Measurements from ENCODE around the gene NUP107.

DNA sequence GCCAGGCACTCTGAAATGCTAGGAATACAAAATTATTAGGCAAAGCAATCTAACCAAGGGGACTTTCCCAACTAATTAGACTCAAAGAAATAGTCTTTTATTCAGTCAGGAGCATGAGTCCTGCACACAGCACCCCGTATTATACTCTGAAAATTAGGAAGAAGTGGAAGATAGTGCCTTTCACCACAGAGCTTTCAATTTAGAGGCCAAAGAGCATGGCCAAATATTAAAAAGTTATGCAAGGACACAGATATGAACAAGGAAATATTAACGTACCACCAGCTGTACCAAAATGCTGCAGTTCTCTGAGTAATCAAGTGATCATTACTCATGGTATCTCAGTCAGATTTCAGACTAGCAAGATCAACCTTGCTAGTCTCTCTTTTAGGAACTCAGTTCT lies 98.6 kb downstream of the NUP107 start:
- TF ChIP-seq, protein P1, sequence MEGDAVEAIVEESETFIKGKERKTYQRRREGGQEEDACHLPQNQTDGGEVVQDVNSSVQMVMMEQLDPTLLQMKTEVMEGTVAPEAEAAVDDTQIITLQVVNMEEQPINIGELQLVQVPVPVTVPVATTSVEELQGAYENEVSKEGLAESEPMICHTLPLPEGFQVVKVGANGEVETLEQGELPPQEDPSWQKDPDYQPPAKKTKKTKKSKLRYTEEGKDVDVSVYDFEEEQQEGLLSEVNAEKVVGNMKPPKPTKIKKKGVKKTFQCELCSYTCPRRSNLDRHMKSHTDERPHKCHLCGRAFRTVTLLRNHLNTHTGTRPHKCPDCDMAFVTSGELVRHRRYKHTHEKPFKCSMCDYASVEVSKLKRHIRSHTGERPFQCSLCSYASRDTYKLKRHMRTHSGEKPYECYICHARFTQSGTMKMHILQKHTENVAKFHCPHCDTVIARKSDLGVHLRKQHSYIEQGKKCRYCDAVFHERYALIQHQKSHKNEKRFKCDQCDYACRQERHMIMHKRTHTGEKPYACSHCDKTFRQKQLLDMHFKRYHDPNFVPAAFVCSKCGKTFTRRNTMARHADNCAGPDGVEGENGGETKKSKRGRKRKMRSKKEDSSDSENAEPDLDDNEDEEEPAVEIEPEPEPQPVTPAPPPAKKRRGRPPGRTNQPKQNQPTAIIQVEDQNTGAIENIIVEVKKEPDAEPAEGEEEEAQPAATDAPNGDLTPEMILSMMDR (IDR thresholded peaks at IDR 0.05): no peak
- TF ChIP-seq POLR2A (IDR thresholded peaks at IDR 0.05): no peak
